ENCODE data around the gene BMPR1A.
"Not testable (repeated sequence)": the region's sequence is repeated elsewhere in the genome, so short reads cannot be mapped to it uniquely, and the experiment has no call there.

Gene BMPR1A

DNA sequence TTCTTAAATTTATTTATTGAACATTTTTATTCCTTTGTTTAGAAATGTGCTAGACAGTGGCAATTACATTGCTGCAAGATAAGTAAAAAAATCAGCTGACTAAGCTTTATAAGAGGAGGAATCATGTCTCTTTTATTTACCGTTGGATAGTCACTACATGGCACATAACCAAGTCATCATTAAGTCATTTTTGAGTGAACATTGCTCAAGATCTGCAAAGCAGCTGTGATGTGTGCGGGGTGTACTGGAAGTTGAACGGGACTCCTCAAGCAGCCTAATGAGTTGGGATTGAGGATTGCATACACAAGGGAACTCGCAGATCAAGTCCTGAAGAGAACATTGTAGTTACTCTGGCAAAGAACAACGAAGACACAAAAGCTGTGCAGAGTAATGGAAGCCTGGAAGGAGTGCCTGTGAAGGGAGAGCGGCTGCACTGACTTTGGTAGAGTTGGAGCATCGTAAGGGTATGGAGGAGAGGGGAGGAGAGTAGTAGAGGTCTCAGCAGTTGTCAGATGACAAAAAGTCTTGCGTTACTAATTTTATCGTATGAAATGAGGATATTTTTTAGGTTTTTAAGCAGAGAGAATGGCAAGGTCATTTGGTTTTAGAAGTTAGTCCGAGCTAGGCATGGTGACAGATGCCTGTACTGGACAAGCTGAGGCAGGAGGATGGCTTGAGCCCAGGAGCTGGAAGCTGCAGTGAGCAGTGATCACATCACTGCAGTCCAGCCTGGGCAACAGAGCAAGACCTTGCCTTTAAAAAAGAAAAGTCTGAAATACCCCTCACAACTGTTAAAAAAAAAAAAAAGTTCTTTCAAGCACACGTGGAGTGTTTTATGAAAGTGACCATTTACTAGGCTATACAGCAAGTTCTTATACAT is 95.1 kb downstream of the BMPR1A start:
- DNase-seq, result no peak

DNA sequence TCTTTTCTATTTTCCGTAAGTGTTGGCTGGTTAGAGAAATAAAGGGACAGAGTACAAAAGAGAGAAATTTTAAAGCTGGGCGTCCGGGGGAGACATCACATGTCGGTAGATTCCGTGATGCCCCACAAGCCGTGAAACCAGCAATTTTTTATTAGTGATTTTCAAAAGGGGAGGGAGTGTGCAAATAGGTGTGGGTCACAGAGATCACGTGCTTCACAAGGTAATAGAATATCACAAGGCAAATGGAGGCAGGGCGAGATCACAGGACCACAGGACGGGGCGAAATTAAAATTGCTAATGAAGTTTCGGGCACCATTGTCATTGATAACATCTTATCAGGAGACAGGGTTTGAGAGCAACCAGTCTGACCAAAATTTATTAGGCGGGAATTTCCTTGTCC is 97.2 kb downstream of the BMPR1A start:
- not testable (repeated sequence) for DNase-seq

DNA sequence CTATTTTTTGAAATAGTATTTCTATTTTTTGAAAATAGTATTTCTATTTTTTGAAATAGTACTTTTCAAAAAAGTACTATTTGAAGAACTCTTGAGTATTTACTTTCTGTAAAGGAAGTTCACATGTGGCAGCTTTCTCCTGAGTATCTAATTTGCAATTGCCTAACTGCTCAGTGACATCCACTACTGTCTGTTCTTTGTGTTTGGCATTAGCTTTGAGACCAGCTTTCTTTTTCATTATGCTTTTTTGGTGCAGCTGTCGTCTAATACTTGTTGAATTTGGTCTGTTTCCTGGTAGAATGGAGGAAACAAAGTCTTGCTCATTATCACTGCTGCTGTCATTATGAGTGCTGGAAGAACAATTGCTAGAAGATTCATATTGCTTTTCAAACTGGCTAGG is 99.1 kb downstream of the BMPR1A start:
- DNase-seq, result no peak

DNA sequence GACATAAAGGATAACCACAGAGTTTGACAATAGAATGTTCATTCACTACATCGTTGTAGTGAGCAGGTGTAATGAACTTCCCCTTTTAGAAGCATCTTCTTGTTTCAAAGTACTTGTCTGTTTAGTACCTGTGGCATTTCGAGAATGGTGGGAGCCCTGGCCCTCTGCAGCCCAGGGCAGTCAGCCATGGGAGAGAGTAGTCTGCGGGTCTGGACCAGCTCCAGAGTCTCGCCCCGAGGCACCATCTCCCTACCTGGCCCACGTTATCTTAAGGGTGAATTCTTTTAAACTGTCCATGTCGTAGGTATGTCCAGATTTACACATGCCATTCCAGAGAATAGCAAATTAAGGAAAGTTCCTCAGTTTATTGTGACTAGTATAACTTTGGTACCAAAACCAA is 99.7 kb downstream of the BMPR1A start:
- DNase-seq, result no peak

DNA sequence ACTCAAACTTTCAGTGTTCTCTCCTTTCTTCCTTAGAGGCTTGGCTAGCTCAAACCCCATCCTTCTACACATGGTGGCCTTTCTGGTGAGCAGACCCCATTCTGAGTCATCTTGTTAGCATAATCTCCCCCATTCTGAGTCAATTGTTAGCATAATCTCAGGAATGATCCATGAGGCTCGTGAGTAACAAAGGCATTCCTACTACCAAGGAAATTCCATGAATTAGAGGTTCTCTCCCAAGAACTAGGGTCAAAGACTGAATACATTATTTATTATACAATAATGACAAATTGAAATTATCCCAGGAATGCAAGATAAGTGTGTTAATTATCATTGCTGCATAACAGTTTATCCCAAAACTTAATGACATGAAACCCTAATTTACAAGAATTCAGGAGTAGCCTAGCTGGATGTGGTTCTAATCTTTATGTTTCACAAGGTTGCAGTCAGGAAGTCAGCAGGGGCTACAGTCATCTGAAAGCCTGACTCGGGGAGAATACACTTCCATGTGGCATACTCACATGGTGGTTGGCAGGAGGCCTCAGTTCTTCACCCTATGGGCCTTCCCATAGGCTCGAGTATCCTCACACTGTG is 100.8 kb downstream of the BMPR1A start:
- DNase-seq, result no peak

DNA sequence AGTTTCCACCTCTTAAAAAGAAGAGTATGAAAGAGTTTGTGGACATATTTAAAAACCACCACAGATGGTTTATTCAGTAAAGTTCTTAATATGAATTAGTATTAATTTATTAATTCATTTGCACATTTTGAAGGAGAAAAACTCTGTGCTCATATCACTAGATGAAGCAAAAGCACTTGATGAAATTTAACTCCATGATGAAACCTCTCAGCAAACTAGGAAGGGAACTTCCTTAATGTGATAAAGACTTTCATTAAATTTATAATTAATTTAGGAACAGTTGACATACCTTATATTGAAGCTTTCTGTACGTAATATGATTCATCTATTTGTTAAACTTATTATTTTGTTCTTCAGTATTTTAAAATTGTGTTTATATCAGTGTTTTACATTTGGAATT is 101.6 kb downstream of the BMPR1A start:
- DNase-seq, result no peak

DNA sequence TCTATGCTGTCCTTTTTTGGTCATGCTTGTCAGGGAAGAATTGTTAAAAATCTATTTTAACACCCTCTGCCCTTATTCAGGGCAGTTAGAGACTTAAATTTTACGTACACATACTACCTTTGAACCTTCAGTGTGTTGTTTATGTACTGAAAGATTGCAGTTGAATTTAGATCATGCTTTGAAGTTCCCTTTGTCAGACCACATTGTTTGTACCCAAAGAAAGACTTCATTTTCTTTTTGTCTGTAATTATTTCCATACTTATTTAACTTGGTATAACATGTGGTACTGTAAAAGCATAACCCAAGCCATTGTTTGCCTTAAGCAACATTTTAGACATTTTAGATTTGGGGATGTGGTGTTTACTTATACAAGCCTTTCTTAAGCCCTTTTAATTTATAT is 104.9 kb downstream of the BMPR1A start:
- DNase-seq, result no peak

DNA sequence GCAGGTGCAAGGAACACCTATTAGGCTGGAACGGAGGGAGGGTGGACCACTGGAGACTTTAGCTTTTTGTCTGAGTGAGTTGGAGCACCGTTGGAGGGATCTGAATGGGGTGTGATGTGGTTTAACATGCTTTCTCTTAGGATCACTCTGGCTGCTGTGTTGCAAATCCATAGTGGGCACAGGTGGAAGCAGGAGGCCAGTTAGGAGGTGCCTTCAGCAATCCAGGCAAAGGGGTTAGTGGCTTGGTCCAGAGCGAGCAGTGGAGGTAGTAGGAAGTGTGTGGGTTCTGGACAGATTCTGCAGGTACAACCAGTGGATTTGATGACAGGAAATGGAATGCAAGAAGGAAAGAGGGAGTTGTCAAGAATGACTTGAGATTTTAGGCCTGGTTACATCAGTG is 106.0 kb downstream of the BMPR1A start:
- DNase-seq, result no peak

DNA sequence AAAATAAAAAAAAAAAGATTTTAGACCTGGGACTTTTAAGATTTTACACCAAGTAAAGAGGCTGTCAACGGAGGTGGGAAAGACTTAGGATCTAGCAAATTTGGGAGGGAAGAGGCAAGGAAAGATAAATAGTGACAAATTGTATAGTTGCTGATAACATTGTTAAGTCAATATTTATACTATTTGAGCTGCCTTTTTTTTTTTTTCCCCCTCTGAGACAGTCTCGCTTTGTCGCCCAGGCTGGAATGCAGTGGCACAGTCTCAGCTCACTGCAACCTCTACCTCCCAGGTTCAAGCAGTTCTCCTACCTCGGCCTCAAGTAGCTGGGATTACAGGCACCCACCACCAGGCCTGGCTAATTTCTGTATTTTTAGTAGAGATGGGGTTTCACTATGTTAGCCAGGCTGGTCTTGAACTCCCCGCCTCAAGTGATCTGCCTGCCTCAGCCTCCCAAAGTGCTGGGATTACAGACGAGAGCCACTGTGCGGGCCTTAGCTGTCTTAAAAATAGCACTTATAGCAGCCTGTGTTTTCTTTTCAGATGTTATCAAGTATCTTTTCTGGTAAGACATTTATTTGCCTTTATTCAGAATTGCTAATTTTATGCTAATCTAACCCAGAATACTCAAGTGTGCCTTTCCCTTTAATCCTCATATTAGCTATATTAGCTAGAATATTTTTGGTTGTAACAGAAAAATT is 106.5 kb downstream of the BMPR1A start:
- DNase-seq, result no peak

DNA sequence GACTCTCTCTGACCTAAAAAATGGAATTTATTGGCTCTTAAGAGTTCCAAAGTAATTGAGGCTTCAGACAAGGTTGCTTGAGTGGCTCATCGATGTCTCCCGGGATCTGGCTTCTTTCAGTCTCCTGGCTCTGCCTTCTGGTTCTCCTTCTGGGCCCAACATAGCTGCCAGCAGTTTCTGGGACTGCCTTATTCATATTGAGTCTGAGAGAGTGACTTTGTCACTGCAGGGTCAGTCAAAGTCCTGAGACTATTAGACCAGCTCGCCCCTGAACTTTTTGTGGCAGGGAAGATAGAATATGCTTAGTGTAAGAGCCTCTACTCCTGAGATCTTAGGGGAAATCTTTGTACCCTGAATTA is 107.0 kb downstream of the BMPR1A start:
- DNase-seq, result no peak

DNA sequence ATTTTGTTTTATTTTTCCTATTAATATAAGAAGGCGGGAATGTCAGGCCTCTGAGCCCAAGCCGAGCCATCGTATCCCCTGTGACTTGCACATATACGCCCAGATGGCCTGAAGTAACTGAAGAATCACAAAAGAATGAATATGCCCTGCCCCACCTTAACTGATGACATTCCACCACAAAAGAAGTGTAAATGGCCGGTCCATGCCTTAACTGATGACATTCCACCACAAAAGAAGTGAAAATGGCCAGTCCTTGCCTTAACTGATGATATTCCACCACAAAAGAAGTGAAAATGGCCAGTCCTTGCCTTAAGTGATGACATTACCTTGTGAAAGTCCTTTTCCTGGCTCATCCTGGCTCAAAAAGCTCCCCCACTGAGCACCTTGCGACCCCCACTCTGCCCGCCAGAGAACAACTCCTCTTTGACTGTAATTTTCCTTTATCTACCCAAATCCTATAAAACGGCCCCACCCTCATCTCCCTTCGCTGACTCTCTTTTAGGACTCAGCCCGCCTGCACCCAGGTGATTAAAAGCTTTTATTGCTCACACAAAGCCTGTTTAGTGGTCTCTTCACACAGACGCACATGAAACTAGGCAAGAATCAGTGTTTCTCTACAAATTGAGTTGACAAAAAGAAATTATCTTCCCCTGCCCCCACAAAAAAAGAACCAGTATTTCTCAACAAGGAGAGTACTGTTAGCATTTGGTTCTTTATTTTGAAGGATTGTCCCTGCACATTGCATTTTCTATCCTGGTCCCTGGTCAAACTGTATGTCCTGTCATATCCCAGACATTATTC is 108.8 kb downstream of the BMPR1A start:
- not testable (repeated sequence) for DNase-seq

DNA sequence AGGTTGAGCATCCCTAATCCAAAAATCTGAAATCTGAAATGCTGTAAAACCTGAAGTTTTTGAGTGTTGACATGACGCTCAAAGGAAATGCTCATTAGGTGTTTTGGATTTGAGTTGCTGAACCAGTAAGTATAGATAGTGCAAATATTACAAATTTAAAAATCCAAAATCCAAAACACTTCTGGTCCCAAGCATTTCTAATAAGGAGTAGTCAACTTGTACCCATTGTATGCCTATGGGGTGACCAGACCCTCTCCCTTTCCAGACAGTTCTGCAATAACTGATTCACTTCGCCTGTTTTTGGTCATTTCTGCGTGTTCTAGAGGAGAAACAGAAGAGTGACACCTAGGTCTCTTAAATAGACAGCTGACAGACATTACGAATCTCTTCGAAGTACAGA is 110.7 kb downstream of the BMPR1A start:
- DNase-seq, result no peak

DNA sequence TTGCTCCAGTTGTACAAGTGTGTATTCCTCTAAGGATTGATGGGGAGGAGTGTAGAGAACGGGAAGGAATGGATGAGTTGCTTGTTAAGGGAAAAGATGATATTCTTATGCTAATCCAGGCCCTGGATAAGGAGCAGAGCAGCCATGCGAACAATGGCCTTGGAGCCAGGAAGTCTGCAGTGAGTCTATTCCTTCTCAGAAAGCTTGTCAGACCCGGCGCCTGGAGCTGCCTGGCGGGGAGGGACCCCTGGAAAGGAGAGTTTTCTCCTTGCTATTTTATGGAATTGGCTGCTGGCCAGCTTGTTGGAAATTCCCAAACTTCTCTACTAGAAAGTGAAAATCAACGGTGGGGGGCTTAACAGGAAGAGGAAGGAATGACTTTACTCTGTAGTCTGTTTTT is 111.9 kb downstream of the BMPR1A start:
- no peak for DNase-seq

DNA sequence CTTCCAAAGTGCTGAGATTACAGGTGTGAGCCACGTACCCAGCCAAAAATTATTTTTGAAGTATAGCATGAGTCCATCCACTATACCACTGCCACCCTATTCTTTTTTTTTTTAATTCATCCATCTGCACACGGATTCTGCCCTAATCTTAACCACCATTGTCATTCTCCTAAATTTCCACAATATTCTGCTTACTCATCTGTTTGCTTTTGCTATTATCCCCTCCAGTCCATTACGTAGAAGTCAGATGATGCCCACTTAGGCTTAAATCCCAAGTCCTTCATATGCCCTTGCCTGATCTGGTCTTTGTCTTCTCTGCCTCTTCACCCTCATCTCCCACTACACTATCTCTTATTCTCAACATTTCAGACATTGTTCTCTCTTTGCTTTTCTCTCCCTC is 114.3 kb downstream of the BMPR1A start:
- DNase-seq, result no peak

DNA sequence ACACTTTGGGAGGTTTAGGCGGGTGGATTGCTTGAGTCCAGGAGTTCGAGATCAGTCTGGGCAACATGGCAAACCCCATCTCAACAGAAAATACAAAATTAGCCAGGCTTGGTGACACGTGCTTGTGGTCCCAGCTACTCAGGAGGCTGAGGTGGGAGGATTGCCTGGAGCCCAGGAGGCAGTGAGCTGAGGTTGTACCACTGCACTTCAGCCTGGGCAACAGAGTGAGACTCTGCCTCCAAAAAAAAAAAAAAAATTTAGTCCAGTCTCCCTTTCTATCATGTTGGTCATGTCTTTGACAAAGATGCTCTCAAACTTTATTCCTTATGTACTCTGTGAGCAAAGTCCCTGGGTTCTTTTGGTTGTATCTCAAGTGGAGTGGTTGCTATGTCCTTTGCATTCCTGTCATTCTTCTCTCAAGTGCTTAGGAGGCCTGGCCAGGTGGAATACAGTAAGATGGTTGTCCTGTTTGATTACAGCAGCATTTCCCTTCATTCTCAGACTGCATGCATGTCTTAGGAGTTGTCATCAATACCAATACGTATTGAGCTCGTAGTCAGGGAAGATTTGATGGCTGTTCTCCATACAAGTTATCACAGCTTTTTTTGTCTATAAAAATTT is 115.3 kb downstream of the BMPR1A start:
- DNase-seq, result no peak

DNA sequence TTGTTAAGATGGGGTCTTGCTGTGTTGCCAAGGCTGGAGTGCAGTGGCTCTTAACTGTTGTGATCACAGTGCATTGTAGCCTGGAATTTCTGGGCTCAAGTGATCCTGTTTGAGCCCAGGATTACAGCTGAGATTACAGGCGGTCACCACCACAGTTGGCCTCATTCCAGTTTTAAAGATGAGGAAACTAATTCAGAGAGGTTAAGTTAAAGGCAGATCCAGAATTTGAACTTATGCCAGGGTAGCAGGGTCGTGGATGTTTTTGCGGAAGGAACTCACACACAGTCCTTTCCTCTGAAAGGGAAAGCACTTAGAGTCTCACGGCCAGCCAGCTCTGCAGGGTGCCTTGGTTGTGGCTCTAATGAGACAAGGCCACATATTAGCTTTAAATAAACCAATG is 116.3 kb downstream of the BMPR1A start:
- DNase-seq, result no peak

DNA sequence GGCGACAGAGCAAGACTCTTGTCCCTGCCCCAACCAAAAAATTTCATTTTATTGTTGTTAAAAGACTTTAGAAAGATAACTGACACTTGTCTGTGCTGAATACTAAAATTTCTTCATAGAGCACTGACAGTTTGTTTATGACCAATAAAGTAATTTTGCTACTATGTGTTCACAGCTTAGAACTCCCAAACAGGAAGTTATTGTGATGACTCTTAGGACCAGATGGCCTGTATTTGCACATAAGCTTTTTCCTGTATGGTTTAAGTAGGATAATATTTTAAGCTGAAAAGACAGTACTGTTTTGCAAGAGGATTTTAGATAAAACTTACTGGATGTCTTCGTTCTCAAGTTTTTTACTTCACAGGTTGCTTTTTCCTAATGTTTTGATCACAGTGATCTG is 120.3 kb downstream of the BMPR1A start:
- no peak for DNase-seq

DNA sequence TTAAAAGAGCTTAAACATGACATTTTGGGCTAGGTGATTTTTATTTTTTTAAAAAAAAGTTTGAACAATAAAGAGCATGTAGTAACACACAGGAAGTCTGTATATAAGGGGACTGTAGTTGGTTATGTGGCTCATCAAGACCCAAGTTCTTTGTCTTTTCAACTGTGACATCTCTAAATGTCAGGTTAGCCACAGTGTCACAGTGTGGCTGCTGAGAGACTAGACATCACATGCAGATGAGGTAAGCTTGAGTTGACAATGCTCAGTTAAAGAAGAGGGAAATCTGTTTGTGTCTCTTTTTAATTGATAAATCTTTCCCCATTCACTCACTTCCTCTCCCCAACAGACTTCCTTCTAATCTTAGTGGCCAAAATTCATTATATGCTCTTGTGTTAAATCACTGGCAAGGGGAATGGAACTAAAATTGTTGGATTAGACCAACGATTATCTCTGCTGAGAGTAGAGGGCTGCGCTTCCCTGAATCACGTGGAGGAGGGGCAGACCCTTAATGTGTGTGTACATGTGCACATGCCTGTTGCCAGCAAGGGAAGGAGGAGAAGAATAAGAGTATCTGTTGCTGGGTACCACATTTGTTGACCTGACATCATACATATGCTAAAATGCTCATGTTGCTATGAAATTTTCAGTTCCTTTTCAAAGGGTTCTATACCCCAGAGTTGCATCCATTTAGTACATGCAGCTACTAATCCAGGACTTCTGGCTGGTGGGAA is 122.7 kb downstream of the BMPR1A start:
- no peak for DNase-seq

DNA sequence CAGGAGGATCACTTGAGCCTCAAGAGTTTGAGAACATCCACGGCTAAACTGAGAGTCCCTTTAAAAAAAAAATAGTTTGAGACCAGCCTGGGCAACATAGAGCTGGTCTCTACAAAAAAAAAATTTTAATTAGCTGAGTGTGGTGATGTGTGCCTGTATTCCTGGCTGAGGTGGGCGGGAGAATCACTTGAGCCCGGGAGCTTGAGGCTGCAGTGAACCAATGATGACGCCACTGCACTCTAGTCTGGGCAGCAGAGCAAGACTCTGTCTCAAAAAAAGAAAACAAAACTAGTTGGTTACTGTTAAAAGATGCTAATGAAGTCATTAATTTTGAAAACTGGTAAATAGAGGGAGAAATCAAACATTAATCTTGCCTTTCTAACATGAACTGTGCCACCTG is 124.6 kb downstream of the BMPR1A start:
- DNase-seq, result no peak

DNA sequence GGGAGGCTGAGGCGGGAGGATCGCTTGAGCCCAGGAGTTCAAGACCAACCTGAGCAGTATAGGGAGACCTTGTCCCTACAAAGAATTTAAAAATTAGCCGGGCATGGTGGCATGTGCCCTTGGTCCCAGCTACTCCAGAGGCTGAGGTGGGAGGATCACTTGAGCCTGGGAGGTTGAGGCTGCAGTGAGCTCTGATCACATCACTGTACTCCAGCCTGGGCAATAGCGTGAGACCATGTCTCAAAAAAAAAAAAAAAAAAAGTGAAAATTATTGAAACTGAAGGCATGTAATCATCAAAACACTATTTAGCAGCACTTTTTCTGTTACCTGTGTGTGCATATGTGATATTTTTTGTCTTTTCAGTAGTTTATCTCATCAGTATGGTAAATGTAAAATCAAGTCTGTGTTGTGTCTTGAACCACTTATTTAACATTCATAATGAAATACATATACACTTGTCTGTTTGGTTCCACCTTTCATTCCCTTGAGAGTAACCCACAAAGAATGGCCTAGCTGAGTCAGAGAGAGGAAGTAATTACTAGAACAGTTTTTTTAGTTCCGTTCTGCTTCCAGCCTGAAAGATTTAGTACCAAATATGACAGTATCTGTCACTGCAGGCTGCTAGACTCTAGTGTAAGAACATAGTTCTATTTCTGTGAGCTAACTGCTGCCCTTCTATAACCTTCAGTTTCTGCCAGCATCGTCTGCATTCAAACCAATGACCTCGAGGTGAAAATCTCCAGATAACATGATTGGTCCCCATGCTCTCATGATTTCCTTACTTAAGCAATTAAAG is 132.4 kb downstream of the BMPR1A start:
- no peak for DNase-seq

DNA sequence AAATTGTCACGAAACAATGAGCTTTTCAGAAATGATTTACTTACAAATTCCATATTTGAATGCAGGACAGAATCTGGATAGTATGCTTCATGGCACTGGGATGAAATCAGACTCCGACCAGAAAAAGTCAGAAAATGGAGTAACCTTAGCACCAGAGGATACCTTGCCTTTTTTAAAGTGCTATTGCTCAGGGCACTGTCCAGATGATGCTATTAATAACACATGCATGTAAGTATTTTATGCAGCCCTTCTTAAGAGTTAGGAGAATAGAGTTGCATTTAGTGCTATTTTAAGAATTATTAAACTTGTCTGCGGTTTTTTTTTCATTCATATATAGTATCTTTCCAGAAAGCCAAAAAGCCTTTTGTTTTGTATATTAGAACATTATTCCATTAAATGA is 133.6 kb downstream of the BMPR1A start:
- DNase-seq, result no peak
